Uterus (tissue), 2 donors: ENCODE measurements around the gene SLC4A1.

Source experiments
- CTCF ChIP-seq, 4 experiments: fragments of 200-600 bp in 2 of 4; fragments of 450-650 bp in 2 of 4; sonication (generic) in 2 of 4; IDR thresholded peaks; one replicate each; pipeline ENCODE4 v1.5.1; 2016 to 2019; ENCODE audit warnings: antibody characterized with exemption in 4 of 4, mild to moderate bottlenecking in 2 of 4, moderate library complexity in 1 of 4
- POLR2A ChIP-seq, 2 donors: fragments of 450-650 bp; IDR thresholded peaks; one replicate each; pipeline ENCODE4 v1.6.1; 2016; ENCODE audit warnings: antibody characterized with exemption in 2 of 2, mild to moderate bottlenecking in 1 of 2, moderate library complexity in 1 of 2

GRCh38 chr17:44279666-44280391, 11.9 kb upstream of the SLC4A1 start:
- TF ChIP-seq POLR2A (IDR thresholded peaks at IDR 0.05): no peak
- TF ChIP-seq CTCF (IDR thresholded peaks at IDR 0.05): no peak
